GM19468 (cell line): ENCODE measurements around the gene EDIL3.

ENCODE experiments used
- ATAC-seq: cut with Tn5 transposase; IDR thresholded peaks from one replicate; pipeline ENCODE4 v1.9.1; 2021; ENCODE audit warnings: mild to moderate bottlenecking, moderate library complexity, moderate number of reproducible peaks; ENCODE audit not compliant: unreplicated experiment; ENCODE audit errors: extremely low read depth

The EDIL3 gene

GRCh38 chr5:84384604-84385575 lies at the start of gene EDIL3:
Gene EDIL3 (minus strand): TSS chr5:84384880. CDS start chr5:84384374, 506 bp downstream.
- ATAC-seq, result no peak

- no peak for ATAC-seq
Measured at GRCh38 chr5:84433461-84433860, 48.8 kb upstream of the EDIL3 start.

- ATAC-seq, result no peak
Measured at GRCh38 chr5:84430863-84431663, 46.4 kb upstream of the EDIL3 start.

GRCh38 chr5:84430079-84430478 lies 45.4 kb upstream of the EDIL3 start:
- no peak for ATAC-seq

- no peak for ATAC-seq
Measured at GRCh38 chr5:84425365-84425881, 40.7 kb upstream of the EDIL3 start.

GRCh38 chr5:84419742-84420141 lies 35.1 kb upstream of the EDIL3 start:
- ATAC-seq, result no peak

GRCh38 chr5:84411832-84412605 lies 27.3 kb upstream of the EDIL3 start:
- ATAC-seq, result no peak

GRCh38 chr5:84406111-84406510 lies 21.4 kb upstream of the EDIL3 start:
- no peak for ATAC-seq

GRCh38 chr5:84403773-84404172 lies 19.1 kb upstream of the EDIL3 start:
- ATAC-seq, result no peak

GRCh38 chr5:84397385-84397784 lies 12.7 kb upstream of the EDIL3 start:
- no peak for ATAC-seq

GRCh38 chr5:84393969-84394368 lies 9.3 kb upstream of the EDIL3 start:
- no peak for ATAC-seq

- ATAC-seq, result no peak
Measured at GRCh38 chr5:84392836-84393235, 8.2 kb upstream of the EDIL3 start.

- no peak for ATAC-seq
Measured at GRCh38 chr5:84385705-84386104, 1.0 kb upstream of the EDIL3 start.

GRCh38 chr5:84383816-84384603 lies 670 bp downstream of the EDIL3 start:
- no peak for ATAC-seq

GRCh38 chr5:84383296-84383815 lies 1.3 kb downstream of the EDIL3 start:
- no peak for ATAC-seq

GRCh38 chr5:84382363-84383295 lies 2.1 kb downstream of the EDIL3 start:
- no peak for ATAC-seq

- ATAC-seq, result no peak
Measured at GRCh38 chr5:84381502-84382362, 2.9 kb downstream of the EDIL3 start.
